ENCODE measurements around the gene GPR89A.
A peak's percentile ranks its signal among the peaks of the same experiment; 100 is the strongest.
"Not testable (repeated sequence)": the region's sequence is repeated elsewhere in the genome, so short reads cannot be mapped to it uniquely, and the experiment has no call there.

GPR89A gene

GRCh38 chr1:145607833-145608733, at the start of gene GPR89A:
Gene GPR89A (plus strand): TSS chr1:145607988. CDS start chr1:145608134, 146 bp downstream.
- peak within 1 kb of the TSS; percentile 77 to 91 for H3K27ac ChIP-seq
- peak within 1 kb of the TSS; percentile 83 for H3K4me3 ChIP-seq
- peak; percentile 92 for DNase-seq (ENCODE audit: low spot score)

GRCh38 chr1:145586820-145587219, 21.0 kb upstream of the GPR89A start:
- H3K4me3 ChIP-seq; H3K27ac ChIP-seq; DNase-seq (ENCODE audit: low spot score): not testable (repeated sequence)

GRCh38 chr1:145590806-145591205, 17.0 kb upstream of the GPR89A start:
- not testable (repeated sequence) for H3K27ac ChIP-seq; DNase-seq (ENCODE audit: low spot score); H3K4me3 ChIP-seq

GRCh38 chr1:145592347-145592746, 15.4 kb upstream of the GPR89A start:
- not testable (repeated sequence) for H3K27ac ChIP-seq; H3K4me3 ChIP-seq; DNase-seq (ENCODE audit: low spot score)

GRCh38 chr1:145595421-145595820, 12.4 kb upstream of the GPR89A start:
- not testable (repeated sequence) for DNase-seq (ENCODE audit: low spot score); H3K27ac ChIP-seq; H3K4me3 ChIP-seq

- DNase-seq (ENCODE audit: low spot score); H3K4me3 ChIP-seq; H3K27ac ChIP-seq: not testable (repeated sequence)
Observed at GRCh38 chr1:145596236-145596635, 11.6 kb upstream of the GPR89A start.

GRCh38 chr1:145599426-145599825, 8.4 kb upstream of the GPR89A start:
- H3K4me3 ChIP-seq; DNase-seq (ENCODE audit: low spot score); H3K27ac ChIP-seq: not testable (repeated sequence)

- no peak for DNase-seq (ENCODE audit: low spot score)
- Histone ChIP-seq H3K4me3 (no peak overlapping the region), H3K27ac (no peak overlapping the region)
- no peak for TF ChIP-seq CTCF (IDR thresholded peaks at IDR 0.05)
Observed at GRCh38 chr1:145601593-145601992, 6.2 kb upstream of the GPR89A start.

GRCh38 chr1:145606840-145607239, 948 bp upstream of the GPR89A start:
- not testable (repeated sequence) for H3K4me3 ChIP-seq; H3K27ac ChIP-seq; DNase-seq (ENCODE audit: low spot score)

- not testable (repeated sequence) for DNase-seq (ENCODE audit: low spot score); H3K27ac ChIP-seq; H3K4me3 ChIP-seq
Observed at GRCh38 chr1:145607289-145607688, 499 bp upstream of the GPR89A start.

- not testable (repeated sequence) for DNase-seq (ENCODE audit: low spot score); H3K27ac ChIP-seq; H3K4me3 ChIP-seq
Observed at GRCh38 chr1:145610744-145611143, 3.0 kb downstream of the GPR89A start.

- H3K4me3 ChIP-seq; DNase-seq (ENCODE audit: low spot score); H3K27ac ChIP-seq: not testable (repeated sequence)
Observed at GRCh38 chr1:145620073-145620472, 12.3 kb downstream of the GPR89A start.

- H3K4me3 ChIP-seq; DNase-seq (ENCODE audit: low spot score); H3K27ac ChIP-seq: not testable (repeated sequence)
Observed at GRCh38 chr1:145622177-145622576, 14.4 kb downstream of the GPR89A start.

GRCh38 chr1:145636237-145636636, 28.4 kb downstream of the GPR89A start:
- DNase-seq (ENCODE audit: low spot score); H3K27ac ChIP-seq; H3K4me3 ChIP-seq: not testable (repeated sequence)

GRCh38 chr1:145641886-145642285, 34.1 kb downstream of the GPR89A start:
- not testable (repeated sequence) for DNase-seq (ENCODE audit: low spot score)

GRCh38 chr1:145643990-145644389, 36.2 kb downstream of the GPR89A start:
- DNase-seq (ENCODE audit: low spot score); H3K27ac ChIP-seq; H3K4me3 ChIP-seq: not testable (repeated sequence)

More at GRCh38 chr1:145641886-145642285, 34.1 kb downstream of the GPR89A start:
- H3K4me3 ChIP-seq, H3K27ac ChIP-seq: not testable (repeated sequence)

GRCh38 chr1:145656245-145656943, 48.6 kb downstream of the GPR89A start:
- DNase-seq (ENCODE audit: low spot score); H3K4me3 ChIP-seq: not testable (repeated sequence)

GRCh38 chr1:145662502-145662901, 54.7 kb downstream of the GPR89A start:
- not testable (repeated sequence) for H3K4me3 ChIP-seq; DNase-seq (ENCODE audit: low spot score); H3K27ac ChIP-seq

More at GRCh38 chr1:145656245-145656943, 48.6 kb downstream of the GPR89A start:
- H3K27ac ChIP-seq, result not testable (repeated sequence)
